GM06990 (cell line): ENCODE results near the gene PEAR1.

Source experiments
- DNase-seq: peaks from one replicate; pipeline ENCODE4 v3.0.0-alpha.2; 2011; ENCODE audit not compliant: insufficient read length; ENCODE audit errors: extremely low read depth
- H3K27me3 ChIP-seq: replicated peaks from 2 replicates; pipeline ENCODE4 v1.6.0; 2011; ENCODE audit warnings: low read length; ENCODE audit not compliant: control insufficient read depth, insufficient read depth
- H3K36me3 ChIP-seq: 2 replicates; pipeline ENCODE4 v1.5.1; 2011; ENCODE audit warnings: low read length; ENCODE audit not compliant: control insufficient read depth, insufficient read depth
- H3K4me3 ChIP-seq: replicated peaks from 2 replicates; pipeline ENCODE4 v1.5.1; 2011; ENCODE audit warnings: low read depth, mild to moderate bottlenecking, control low read depth, low read length
- TF ChIP-seq, protein P1 (sequence below): IDR thresholded peaks from 2 replicates; pipeline ENCODE4 v1.5.1; 2011; ENCODE audit warnings: low read length, control low read depth, mild to moderate bottlenecking, inconsistent platforms; ENCODE audit not compliant: insufficient read depth, poor library complexity, severe bottlenecking

Gene PEAR1

GRCh38 chr1:156860628-156861423 is 32.7 kb upstream of the PEAR1 start, which contains the start of gene NTRK1:
NTRK1 (plus strand) TSS chr1:156860865; CDS start chr1:156860935, 70 bp downstream.
- TF ChIP-seq, protein P1, sequence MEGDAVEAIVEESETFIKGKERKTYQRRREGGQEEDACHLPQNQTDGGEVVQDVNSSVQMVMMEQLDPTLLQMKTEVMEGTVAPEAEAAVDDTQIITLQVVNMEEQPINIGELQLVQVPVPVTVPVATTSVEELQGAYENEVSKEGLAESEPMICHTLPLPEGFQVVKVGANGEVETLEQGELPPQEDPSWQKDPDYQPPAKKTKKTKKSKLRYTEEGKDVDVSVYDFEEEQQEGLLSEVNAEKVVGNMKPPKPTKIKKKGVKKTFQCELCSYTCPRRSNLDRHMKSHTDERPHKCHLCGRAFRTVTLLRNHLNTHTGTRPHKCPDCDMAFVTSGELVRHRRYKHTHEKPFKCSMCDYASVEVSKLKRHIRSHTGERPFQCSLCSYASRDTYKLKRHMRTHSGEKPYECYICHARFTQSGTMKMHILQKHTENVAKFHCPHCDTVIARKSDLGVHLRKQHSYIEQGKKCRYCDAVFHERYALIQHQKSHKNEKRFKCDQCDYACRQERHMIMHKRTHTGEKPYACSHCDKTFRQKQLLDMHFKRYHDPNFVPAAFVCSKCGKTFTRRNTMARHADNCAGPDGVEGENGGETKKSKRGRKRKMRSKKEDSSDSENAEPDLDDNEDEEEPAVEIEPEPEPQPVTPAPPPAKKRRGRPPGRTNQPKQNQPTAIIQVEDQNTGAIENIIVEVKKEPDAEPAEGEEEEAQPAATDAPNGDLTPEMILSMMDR, result no peak
- H3K27me3 ChIP-seq, result no peaks in the 10 kb centered on the region; the same call in 1 of the 2 replicates
- peak within 1 kb of the TSS; percentile 56 for H3K4me3 ChIP-seq
- H3K36me3 ChIP-seq, result no peaks in the 10 kb centered on the region
- DNase-seq, result peak; percentile 53

DNA sequence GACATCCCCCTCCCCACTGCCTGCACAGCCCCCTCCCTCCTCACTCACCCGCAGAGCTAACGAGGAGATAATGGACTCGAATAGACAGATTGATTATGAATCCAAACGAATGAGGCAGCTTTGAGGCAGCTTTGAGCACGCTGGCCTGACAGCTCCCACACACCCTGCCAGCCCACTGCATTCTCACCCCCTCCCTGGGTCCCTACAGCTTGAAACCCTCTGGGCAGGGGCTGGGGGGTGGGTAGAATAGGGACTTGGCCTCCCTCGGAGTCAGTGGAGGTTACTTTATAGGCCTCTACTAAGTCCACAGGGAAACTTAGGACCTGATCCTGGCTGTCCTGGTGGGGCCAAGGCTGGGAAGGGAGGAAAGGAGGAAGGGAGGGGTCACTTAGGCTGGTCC is 30.9 kb upstream of the PEAR1 start:
- DNase-seq, result no peak
- H3K27me3 ChIP-seq, result no peaks in the 10 kb centered on the region; the same call in 1 of the 2 replicates
- H3K36me3 ChIP-seq, result no peaks in the 10 kb centered on the region
- TF ChIP-seq, protein P1, result no peak
- H3K4me3 ChIP-seq, result no peak overlapping the region

DNA sequence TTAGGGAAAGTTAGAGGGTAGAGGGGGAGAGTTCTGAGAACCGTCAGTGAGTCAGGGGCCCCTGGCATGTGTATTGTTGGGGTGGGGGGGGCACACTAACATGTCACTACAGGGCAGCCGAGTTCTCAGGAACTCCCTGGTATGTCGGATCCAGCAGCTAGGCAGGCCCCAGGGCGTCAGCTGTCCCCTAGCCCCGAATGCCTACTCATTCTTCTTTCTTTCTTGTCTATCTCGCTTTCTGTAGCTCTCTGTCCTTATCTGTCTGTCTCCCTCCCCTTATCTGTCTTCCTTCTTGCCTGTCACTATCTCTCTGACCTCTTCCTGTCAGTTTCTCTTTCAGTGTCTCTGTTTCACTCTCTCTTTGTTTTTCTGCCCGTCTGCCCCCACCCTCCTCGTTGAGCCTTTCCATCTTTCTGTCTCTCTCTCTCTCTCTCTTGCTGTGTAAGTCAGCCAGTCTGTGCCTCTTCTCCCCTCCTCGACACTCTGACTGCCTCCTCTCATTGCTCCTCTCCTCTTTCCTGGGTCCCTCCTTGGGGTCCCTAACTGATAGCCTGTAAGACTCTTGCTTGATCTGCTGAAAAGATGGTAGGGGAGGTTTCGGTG is 30.4 kb upstream of the PEAR1 start:
- H3K36me3 ChIP-seq, result no peaks in the 10 kb centered on the region
- no peaks in the 10 kb centered on the region; the same call in 1 of the 2 replicates for H3K27me3 ChIP-seq
- TF ChIP-seq, protein P1, result no peak
- no peak overlapping the region for H3K4me3 ChIP-seq
- no peak for DNase-seq

- Histone ChIP-seq H3K36me3 (no peaks in the 10 kb centered on the region), H3K4me3 (no peak overlapping the region), H3K27me3 (no peaks in the 10 kb centered on the region; the same call in 1 of the 2 replicates)
- DNase-seq, result no peak
- TF ChIP-seq, protein P1, result no peak
Observed at GRCh38 chr1:156863631-156864030, 29.9 kb upstream of the PEAR1 start.

GRCh38 chr1:156864796-156865195 is 28.7 kb upstream of the PEAR1 start:
- Histone ChIP-seq H3K4me3 (no peak overlapping the region), H3K27me3 (no peaks in the 10 kb centered on the region; the same call in 1 of the 2 replicates), H3K36me3 (no peaks in the 10 kb centered on the region)
- TF ChIP-seq, protein P1, result no peak
- DNase-seq, result no peak
